NCI-H510A (cell line): ENCODE measurements around the gene PDXK.

Experiments used
- DNase-seq: peaks from one replicate; lab custom pipeline; 2025; lab: John Stamatoyannopoulos, UW

Gene PDXK

GRCh38 chr21:43805275-43805800 is 86.4 kb downstream of the PDXK start:
- DNase-seq: no peak

GRCh38 chr21:43806017-43806710 is 87.2 kb downstream of the PDXK start:
- no peak for DNase-seq

- no peak for DNase-seq
Measured at GRCh38 chr21:43808367-43808766, 89.4 kb downstream of the PDXK start.

- DNase-seq: no peak
Measured at GRCh38 chr21:43808832-43809251, 89.9 kb downstream of the PDXK start.

- no peak for DNase-seq
Measured at GRCh38 chr21:43809346-43809799, 90.4 kb downstream of the PDXK start.

GRCh38 chr21:43809853-43810504 is 91.0 kb downstream of the PDXK start:
- DNase-seq: no peak

GRCh38 chr21:43810505-43811261 is 91.8 kb downstream of the PDXK start:
- peak; percentile 53 for DNase-seq

- DNase-seq: peak; percentile 35
Measured at GRCh38 chr21:43811262-43812105, 92.6 kb downstream of the PDXK start.
